Mesendoderm (in vitro differentiated cells): ENCODE measurements around the gene TMEM150C.

Source experiments
- DNase-seq: peaks from one replicate; pipeline ENCODE4 v3.0.0; 2013
- H2AK5ac ChIP-seq: 2 replicates; pipeline ENCODE4 v1.6.1; 2013; ENCODE audit warnings: low read length, inconsistent platforms
- H2BK120ac ChIP-seq: 2 replicates; pipeline ENCODE4 v1.6.1; 2013; ENCODE audit warnings: low read depth, mild to moderate bottlenecking, low read length, moderate library complexity, mixed read lengths
- H2BK15ac ChIP-seq: replicated peaks from 2 replicates; pipeline ENCODE4 v1.6.1; 2013; ENCODE audit warnings: low read depth, mild to moderate bottlenecking, moderate library complexity
- H2BK5ac ChIP-seq: 2 replicates; pipeline ENCODE4 v1.6.1; 2013; ENCODE audit warnings: low read length, inconsistent platforms
- H3K18ac ChIP-seq: 2 replicates; pipeline ENCODE4 v1.6.1; 2013; ENCODE audit warnings: mild to moderate bottlenecking, low read length, mixed read lengths
- H3K23ac ChIP-seq: one replicate; pipeline ENCODE4 v1.6.1; 2013; ENCODE audit warnings: low read length
- H3K27ac ChIP-seq: 2 replicates; pipeline ENCODE4 v1.5.1; 2013; ENCODE audit warnings: low read depth, mild to moderate bottlenecking, inconsistent platforms, low read length, moderate library complexity
- H3K27me3 ChIP-seq: 2 replicates; pipeline ENCODE4 v1.6.1; 2013; ENCODE audit warnings: low read length, control low read depth, mild to moderate bottlenecking, inconsistent platforms; ENCODE audit not compliant: insufficient read depth, poor library complexity
- H3K36me3 ChIP-seq: 2 replicates; pipeline ENCODE4 v1.6.1; 2013; ENCODE audit warnings: low read length, inconsistent platforms; ENCODE audit not compliant: control insufficient read depth, insufficient read depth
- H3K4ac ChIP-seq: one replicate; pipeline ENCODE4 v1.6.1; 2013; ENCODE audit warnings: low read depth, mild to moderate bottlenecking, low read length, moderate library complexity
- H3K4me1 ChIP-seq: 2 replicates; pipeline ENCODE4 v1.6.1; 2013; ENCODE audit warnings: low read depth, low read length, inconsistent platforms; ENCODE audit not compliant: control insufficient read depth
- H3K4me2 ChIP-seq: 2 replicates; pipeline ENCODE4 v1.6.1; 2013; ENCODE audit warnings: low read length
- H3K4me3 ChIP-seq: 2 replicates; pipeline ENCODE4 v1.5.1; 2013; ENCODE audit warnings: mild to moderate bottlenecking, low read length
- H3K56ac ChIP-seq: one replicate; pipeline ENCODE4 v1.6.1; 2013; ENCODE audit warnings: low read length
- H3K79me1 ChIP-seq: 2 replicates; pipeline ENCODE4 v1.6.1; 2013; ENCODE audit warnings: low read length, inconsistent platforms
- H3K79me2 ChIP-seq: 2 replicates; pipeline ENCODE4 v1.6.1; 2013; ENCODE audit warnings: mild to moderate bottlenecking, low read length; ENCODE audit not compliant: control insufficient read depth, insufficient read depth
- H3K9ac ChIP-seq: 2 replicates; pipeline ENCODE4 v1.6.1; 2013; ENCODE audit warnings: low read length, inconsistent platforms
- H4K5ac ChIP-seq: one replicate; pipeline ENCODE4 v1.6.1; 2013; ENCODE audit warnings: low read length
- H4K8ac ChIP-seq: one replicate; pipeline ENCODE4 v1.6.1; 2013; ENCODE audit warnings: low read depth, mild to moderate bottlenecking, control low read depth, low read length, moderate library complexity
- WGBS: extraction: QIAGEN DNeasy Blood & Tissue Kit; methylation state at CpG from one replicate; pipeline ENCODE4 v1.1.7; 2013; ENCODE audit warnings: low lambda C conversion rate, missing lambda C conversion rate; ENCODE audit not compliant: insufficient coverage; ENCODE audit errors: extremely low coverage; 5-methylcytosine and 5-hydroxymethylcytosine counted together

TMEM150C gene

DNA sequence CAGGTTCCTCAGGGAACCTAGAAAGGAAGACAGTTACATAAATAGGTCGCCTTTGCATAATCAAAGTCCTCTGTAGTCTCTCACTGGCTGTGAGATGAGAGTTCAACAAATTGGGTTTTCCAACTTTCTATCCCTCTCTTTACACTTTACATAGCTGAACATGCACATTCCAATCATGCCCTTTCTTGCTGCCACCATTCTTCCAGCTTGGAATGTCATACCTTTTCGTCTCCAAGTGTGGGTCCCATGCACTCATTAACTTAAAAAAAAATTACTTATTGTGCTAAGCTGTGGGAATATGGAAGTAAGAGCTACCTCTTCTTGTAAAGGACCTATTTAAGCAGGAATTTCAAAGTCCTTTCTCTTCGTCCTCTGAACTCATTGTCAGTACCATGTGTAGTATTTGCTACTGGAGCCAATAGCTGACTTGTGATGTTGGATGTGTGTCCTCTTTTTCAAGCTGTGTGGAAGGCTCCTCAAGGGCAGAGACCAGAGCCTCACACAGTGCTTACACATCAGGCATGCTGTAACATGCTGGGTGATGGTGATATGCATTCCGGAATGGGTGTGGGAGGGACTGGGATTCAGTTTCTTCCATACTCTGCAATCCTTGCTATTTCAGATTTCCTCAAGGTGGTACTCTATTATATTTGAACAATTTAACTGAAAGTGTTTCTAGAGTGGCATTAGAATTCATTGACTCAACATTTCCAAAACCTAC is 124.3 kb downstream of the TMEM150C start:
- no peak overlapping the region for H2BK120ac ChIP-seq
- no peaks in the 10 kb centered on the region for H3K36me3 ChIP-seq
- peak; percentile 45 for DNase-seq
- no peak overlapping the region for H4K5ac ChIP-seq
- no peak overlapping the region for H3K4me3 ChIP-seq
- H3K79me1 ChIP-seq: peaks cover 10% of the 10 kb centered on the region
- no CpG with 5 or more reads among the region's 4 CpGs for WGBS
- H3K9ac ChIP-seq: no peak overlapping the region
- no peak overlapping the region for H3K4ac ChIP-seq
- no peak overlapping the region for H2AK5ac ChIP-seq
- H3K27me3 ChIP-seq: no peaks in the 10 kb centered on the region
- no peak overlapping the region for H3K18ac ChIP-seq
- H3K4me2 ChIP-seq: no peak overlapping the region
- H2BK15ac ChIP-seq: no peak overlapping the region
- peaks cover 86% of the 10 kb centered on the region for H3K79me2 ChIP-seq
- H3K27ac ChIP-seq: no peak overlapping the region
- H3K23ac ChIP-seq: no peak overlapping the region
- no peak overlapping the region for H2BK5ac ChIP-seq
- peaks cover 6% of the 10 kb centered on the region for H3K4me1 ChIP-seq
- H3K56ac ChIP-seq: no peak overlapping the region
- H4K8ac ChIP-seq: no peak overlapping the region

DNA sequence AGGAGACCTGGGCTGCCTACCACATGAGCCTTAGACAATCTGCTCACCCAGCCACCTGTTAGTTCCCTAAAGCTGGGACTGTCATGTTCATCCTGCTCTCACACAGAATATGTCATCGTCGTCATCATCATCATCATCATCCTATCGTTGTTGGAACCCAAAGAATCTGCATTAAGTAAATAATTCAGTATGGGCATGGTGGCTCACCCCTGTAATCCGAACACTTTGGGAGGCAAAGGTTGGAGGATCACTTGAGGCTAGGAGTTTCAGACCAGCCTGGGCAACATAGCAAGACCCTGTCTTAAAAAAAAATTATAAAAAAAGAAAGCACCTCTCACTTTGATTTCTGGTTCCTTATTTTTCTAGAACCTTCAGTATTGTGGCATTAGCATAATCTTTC is 125.0 kb downstream of the TMEM150C start:
- H2BK15ac ChIP-seq: no peak overlapping the region
- no peak overlapping the region for H3K9ac ChIP-seq
- no peak overlapping the region for H4K5ac ChIP-seq
- no CpG with 5 or more reads among the region's 4 CpGs for WGBS
- no peak overlapping the region for H2BK5ac ChIP-seq
- peaks cover 87% of the 10 kb centered on the region for H3K79me2 ChIP-seq
- H3K56ac ChIP-seq: no peak overlapping the region
- peaks cover 9% of the 10 kb centered on the region for H3K79me1 ChIP-seq
- H3K36me3 ChIP-seq: no peaks in the 10 kb centered on the region
- peaks cover 6% of the 10 kb centered on the region for H3K4me1 ChIP-seq
- H3K4me2 ChIP-seq: no peak overlapping the region
- H2BK120ac ChIP-seq: no peak overlapping the region
- no peak overlapping the region for H3K18ac ChIP-seq
- DNase-seq: no peak
- H3K23ac ChIP-seq: no peak overlapping the region
- H3K4me3 ChIP-seq: no peak overlapping the region
- H4K8ac ChIP-seq: no peak overlapping the region
- H3K27me3 ChIP-seq: no peaks in the 10 kb centered on the region
- no peak overlapping the region for H2AK5ac ChIP-seq
- no peak overlapping the region for H3K27ac ChIP-seq
- H3K4ac ChIP-seq: no peak overlapping the region

DNA sequence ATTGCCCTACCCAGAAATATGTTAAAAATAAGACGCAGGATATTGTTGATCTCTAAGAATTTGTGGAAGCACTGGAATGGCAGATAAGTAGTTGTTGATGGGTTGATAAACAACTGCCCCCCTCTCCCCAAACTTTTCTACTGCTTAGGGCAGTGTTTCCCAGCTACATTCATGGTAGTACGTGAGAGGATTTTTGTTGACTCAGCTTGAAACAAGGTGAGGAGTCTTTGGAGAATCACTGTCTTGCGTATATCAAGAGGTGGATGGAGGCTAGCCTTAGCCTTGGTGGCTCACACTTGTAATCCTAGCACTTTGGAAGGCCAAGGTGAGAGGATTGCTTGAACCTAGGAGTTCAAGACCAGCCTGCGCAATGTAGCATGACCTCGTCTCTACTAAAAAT is 125.7 kb downstream of the TMEM150C start:
- Histone ChIP-seq H3K9ac (no peak overlapping the region), H2AK5ac (no peak overlapping the region), H3K79me1 (peaks cover 9% of the 10 kb centered on the region), H2BK15ac (no peak overlapping the region), H4K5ac (no peak overlapping the region), H3K4ac (no peak overlapping the region), H3K27ac (no peak overlapping the region), H3K27me3 (no peaks in the 10 kb centered on the region), H3K23ac (no peak overlapping the region), H2BK120ac (no peak overlapping the region), H3K79me2 (peaks cover 89% of the 10 kb centered on the region), H3K36me3 (no peaks in the 10 kb centered on the region), H4K8ac (no peak overlapping the region), H3K56ac (no peak overlapping the region), H3K18ac (no peak overlapping the region), H3K4me2 (no peak overlapping the region), H3K4me1 (peaks cover 6% of the 10 kb centered on the region), H3K4me3 (no peak overlapping the region), H2BK5ac (no peak overlapping the region)
- DNase-seq: no peak
- WGBS: no CpG with 5 or more reads among the region's 5 CpGs

DNA sequence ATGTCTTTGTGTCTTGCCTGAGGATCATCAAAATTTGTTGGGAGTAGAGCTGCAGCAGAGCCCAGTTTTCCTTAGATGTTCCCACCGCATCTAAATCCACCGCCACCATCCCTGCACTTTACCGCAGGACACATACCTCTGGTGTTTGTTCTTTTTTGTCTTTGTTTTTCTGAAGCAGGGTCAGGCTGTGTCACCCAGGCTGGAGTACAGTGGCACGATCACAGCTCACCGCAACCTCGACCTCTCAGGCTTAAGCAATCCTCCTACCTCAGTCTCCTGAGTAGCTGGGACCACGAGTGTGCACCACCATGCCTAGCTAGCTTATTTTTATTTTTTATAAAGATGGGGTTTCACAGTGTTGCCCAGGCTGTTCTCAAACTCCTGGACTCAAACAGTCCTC is 126.8 kb downstream of the TMEM150C start:
- H2AK5ac ChIP-seq: no peak overlapping the region
- H4K5ac ChIP-seq: no peak overlapping the region
- no peak overlapping the region for H3K4ac ChIP-seq
- no peaks in the 10 kb centered on the region for H3K36me3 ChIP-seq
- H3K4me2 ChIP-seq: no peak overlapping the region
- no peak overlapping the region for H3K23ac ChIP-seq
- H3K27me3 ChIP-seq: no peaks in the 10 kb centered on the region
- WGBS: no CpG with 5 or more reads among the region's 7 CpGs
- no peak overlapping the region for H4K8ac ChIP-seq
- H3K4me3 ChIP-seq: no peak overlapping the region
- H2BK15ac ChIP-seq: no peak overlapping the region
- H3K9ac ChIP-seq: no peak overlapping the region
- no peak for DNase-seq
- no peak overlapping the region for H3K18ac ChIP-seq
- H3K79me1 ChIP-seq: peaks cover 11% of the 10 kb centered on the region
- H2BK120ac ChIP-seq: no peak overlapping the region
- H3K27ac ChIP-seq: no peak overlapping the region
- H3K79me2 ChIP-seq: peaks cover 86% of the 10 kb centered on the region
- peaks cover 4% of the 10 kb centered on the region for H3K4me1 ChIP-seq
- H3K56ac ChIP-seq: no peak overlapping the region
- no peak overlapping the region for H2BK5ac ChIP-seq

- Histone ChIP-seq H3K4ac (no peak overlapping the region), H3K4me3 (no peak overlapping the region), H3K36me3 (no peaks in the 10 kb centered on the region), H3K56ac (no peak overlapping the region), H2BK15ac (no peak overlapping the region), H4K8ac (no peak overlapping the region), H3K4me2 (no peak overlapping the region), H3K79me2 (peaks cover 84% of the 10 kb centered on the region), H3K9ac (no peak overlapping the region), H3K18ac (no peak overlapping the region), H3K27me3 (no peaks in the 10 kb centered on the region), H2AK5ac (no peak overlapping the region), H2BK120ac (no peak overlapping the region), H4K5ac (no peak overlapping the region), H3K23ac (no peak overlapping the region), H3K4me1 (peaks cover 4% of the 10 kb centered on the region), H2BK5ac (no peak overlapping the region), H3K27ac (no peak overlapping the region), H3K79me1 (peaks cover 11% of the 10 kb centered on the region)
- no peak for DNase-seq
- no CpG with 5 or more reads among the region's 2 CpGs for WGBS
These were observed 128.0 kb downstream of the TMEM150C start for GRCh38 chr4:82433791-82434190.
